GM19238 (cell line): Measurements from ENCODE around the gene THOC6.

Source experiments
- DNase-seq: peaks from one replicate; pipeline ENCODE4 v3.0.0; 2011; ENCODE audit warnings: low spot score; ENCODE audit not compliant: insufficient read length

Gene THOC6

GRCh38 chr16:2991566-2992261 lies 32.1 kb upstream of the THOC6 start:
- DNase-seq = no peak

- no peak for DNase-seq
Observed at GRCh38 chr16:2992383-2993081, 31.3 kb upstream of the THOC6 start.

GRCh38 chr16:2996298-2996697 lies 27.5 kb upstream of the THOC6 start:
- no peak for DNase-seq

GRCh38 chr16:2999929-3000328 lies 23.9 kb upstream of the THOC6 start:
- DNase-seq = no peak

DNA sequence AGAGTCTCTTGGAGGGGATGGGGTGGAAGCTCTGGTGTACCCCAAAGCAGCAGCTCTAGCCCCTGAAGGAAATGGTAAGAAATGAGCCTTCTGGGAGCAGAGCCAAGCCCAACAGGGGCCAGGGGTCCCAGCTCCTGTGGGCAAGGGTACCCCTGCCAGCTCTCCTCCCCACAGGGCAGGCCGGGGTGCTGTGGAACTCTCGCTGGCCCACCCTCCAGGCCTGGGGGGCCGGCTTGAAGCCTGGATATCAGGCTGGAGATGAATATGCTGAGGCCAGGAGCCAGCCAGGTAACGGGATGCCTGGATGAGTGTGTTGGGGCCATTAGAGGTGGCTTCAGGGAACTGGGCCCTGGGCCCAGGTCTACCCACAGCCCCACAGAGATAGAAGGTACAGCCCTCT lies 23.3 kb upstream of the THOC6 start:
- DNase-seq = no peak

GRCh38 chr16:3001316-3001715 lies 22.5 kb upstream of the THOC6 start:
- DNase-seq = no peak

GRCh38 chr16:3003582-3004270 lies 20.1 kb upstream of the THOC6 start:
- peak; percentile 100 for DNase-seq

- DNase-seq = no peak
Observed at GRCh38 chr16:3004319-3004718, 19.5 kb upstream of the THOC6 start.

DNA sequence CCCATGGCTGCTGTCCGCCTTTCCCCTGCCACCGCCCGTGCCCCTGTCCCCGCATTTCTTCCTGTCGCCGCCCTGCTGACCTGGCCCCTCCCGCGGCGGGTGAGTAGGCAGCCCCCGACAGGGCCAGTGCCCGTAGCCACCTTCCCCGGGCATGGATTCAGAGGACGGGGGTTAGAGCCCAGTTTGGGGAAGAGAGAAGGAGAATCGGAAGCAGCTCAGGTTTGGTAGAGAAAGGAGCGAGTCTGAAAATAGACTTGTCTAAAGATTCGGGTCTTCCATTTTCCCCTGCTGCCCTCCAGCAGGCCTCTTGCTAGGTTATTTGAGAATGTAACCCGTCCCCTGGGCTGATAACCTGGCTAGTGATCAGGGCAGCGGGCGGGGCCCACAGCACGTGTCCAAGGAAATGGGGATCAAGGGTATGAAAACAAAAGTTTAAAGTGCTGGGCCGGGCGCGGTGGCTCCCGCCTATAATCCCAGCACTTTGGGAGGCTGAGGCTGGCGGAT lies 19.0 kb upstream of the THOC6 start:
- DNase-seq = no peak

- peak; percentile 48 for DNase-seq
Observed at GRCh38 chr16:3007059-3007956, 16.5 kb upstream of the THOC6 start.

- no peak for DNase-seq
Observed at GRCh38 chr16:3007957-3008689, 15.7 kb upstream of the THOC6 start.

DNA sequence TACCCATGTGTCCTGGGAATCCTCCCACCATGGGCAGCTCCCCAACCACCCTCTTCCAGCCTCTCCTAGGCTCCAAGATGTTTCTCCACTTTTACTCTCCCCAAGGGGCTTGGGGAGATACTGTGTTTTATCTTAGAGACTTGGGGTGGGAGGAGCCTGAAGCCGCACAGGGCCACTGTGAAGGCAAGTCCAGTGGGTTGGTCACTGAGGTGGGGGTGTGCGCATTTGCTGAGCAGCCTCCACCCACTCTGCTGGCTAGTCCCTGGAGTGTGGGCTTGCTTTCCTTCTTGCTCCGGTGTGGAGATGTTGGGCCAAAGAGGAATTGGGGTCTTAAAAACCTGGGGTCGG lies 15.2 kb upstream of the THOC6 start:
- no peak for DNase-seq

GRCh38 chr16:3009568-3010390 lies 14.1 kb upstream of the THOC6 start:
- no peak for DNase-seq

- DNase-seq = no peak
Observed at GRCh38 chr16:3010510-3010909, 13.3 kb upstream of the THOC6 start.

DNA sequence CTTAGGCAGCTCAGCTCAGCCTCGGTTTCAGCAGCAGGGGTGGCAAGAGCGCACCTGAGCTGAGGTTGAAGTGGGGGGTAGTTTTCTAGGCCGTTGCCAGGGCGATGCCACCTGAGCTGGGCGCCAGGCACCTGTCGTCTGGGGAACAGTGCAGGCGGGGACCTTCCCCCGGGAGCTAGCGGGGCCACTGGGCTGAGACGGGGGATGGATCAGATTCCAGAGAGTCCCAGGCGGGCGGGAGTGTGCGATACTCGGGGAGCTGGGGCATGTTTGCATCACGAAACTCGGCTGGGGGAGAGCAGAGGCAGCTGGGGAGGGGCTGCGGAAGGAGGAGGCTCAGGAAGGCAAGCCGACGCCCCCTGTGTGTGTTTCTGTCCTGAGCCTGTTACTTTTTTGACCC lies 11.6 kb upstream of the THOC6 start:
- DNase-seq = no peak

GRCh38 chr16:3012828-3013420 lies 10.9 kb upstream of the THOC6 start, which contains the start of gene CLDN9:
Gene CLDN9, plus strand, starts transcription at chr16:3012923. Its CDS starts 440 bp downstream, at chr16:3013363.
- no peak for DNase-seq

DNA sequence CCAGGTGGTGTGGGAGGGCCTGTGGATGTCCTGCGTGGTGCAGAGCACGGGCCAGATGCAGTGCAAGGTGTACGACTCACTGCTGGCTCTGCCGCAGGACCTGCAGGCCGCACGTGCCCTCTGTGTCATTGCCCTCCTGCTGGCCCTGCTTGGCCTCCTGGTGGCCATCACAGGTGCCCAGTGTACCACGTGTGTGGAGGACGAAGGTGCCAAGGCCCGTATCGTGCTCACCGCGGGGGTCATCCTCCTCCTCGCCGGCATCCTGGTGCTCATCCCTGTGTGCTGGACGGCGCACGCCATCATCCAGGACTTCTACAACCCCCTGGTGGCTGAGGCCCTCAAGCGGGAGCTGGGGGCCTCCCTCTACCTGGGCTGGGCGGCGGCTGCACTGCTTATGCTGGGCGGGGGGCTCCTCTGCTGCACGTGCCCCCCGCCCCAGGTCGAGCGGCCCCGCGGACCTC lies 10.3 kb upstream of the THOC6 start:
- no peak for DNase-seq

DNA sequence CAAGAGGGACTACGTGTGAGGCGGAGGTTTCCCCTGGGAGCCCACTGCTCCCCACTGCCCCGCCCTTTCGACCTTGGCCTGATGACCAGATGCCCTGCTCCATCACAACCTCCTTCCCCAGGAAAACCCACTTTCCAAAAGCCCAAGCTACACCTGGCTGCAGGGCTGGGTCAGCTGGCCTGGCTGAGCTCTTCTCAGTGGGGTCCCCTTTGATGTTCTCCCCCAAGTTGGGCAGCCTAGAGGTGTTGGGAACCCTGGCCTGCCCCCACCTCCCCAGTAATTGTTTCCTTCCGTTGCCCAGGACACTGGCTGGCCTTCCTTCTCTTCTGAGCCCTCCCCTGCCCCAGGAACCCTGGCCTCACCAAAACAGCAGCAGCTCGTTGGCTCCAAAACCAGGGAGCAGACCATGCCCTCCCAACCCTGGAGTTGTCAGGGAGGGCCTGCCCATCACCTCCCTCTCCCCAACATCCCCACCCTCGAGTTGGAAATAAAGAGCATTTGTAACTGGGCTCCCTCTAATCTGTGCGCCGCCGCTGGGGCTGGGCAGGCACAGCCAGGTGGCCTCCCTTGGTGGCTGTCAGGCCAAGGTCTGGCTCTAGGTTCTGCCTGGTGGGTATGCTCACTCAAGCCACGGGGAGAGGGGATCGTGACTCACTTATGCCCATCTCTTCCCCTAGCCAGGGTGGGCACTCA lies 9.7 kb upstream of the THOC6 start:
- DNase-seq = no peak

GRCh38 chr16:3014971-3015370 lies 8.9 kb upstream of the THOC6 start:
- DNase-seq = no peak
